Pancreas (tissue), 10 donors: ENCODE data around the gene LHPP. TPM values are rescaled to one million over a fixed set of nuclear protein-coding genes. Genes with fewer than 3 reads are reported as not detected.
A peak's percentile ranks its signal among the peaks of the same experiment; 100 is the strongest.

Experiments used
- ATAC-seq, 4 donors: fragments of 200-7000 bp; cut with Tn5 transposase; one replicate each; pipeline versions ENCODE4 v1.8.0 to v1.9.1; 2020; ENCODE audit warnings: mild to moderate bottlenecking in 4 of 4, moderate library complexity in 4 of 4
- DNase-seq, 6 donors: peaks; one replicate each; pipeline ENCODE4 v3.0.0-alpha.2; 2020
- FAIRE-seq: peaks from 2 replicates; lab custom pipeline; 2012; peaks lifted over from hg19 to GRCh38; lab: Jason Lieb, UNC
- H3K27ac ChIP-seq, 4 donors: fragments of 200-600 bp; sonication (generic); 1 replicate in 3 of 4; 2 replicates in 1 of 4; pipeline versions ENCODE4 v1.5.0 to v1.8.0; 2020
- H3K27me3 ChIP-seq, 4 donors: fragments of 200-600 bp; one replicate each; pipeline ENCODE4 v1.8.0; 2021
- H3K36me3 ChIP-seq, 3 donors: fragments of 200-600 bp; sonication (generic) in 1 of 3; one replicate each; pipeline versions ENCODE4 v1.5.0 to v1.8.0; 2020 to 2021
- H3K4me1 ChIP-seq, 3 donors: fragments of 200-600 bp; one replicate each; pipeline ENCODE4 v1.8.0; 2021
- H3K4me3 ChIP-seq, 4 donors: fragments of 200-600 bp; sonication (generic) in 2 of 4; one replicate each; pipeline versions ENCODE4 v1.5.0 to v1.8.0; 2020 to 2021
- H3K9me3 ChIP-seq, 4 donors: fragments of 200-600 bp; one replicate each; pipeline ENCODE4 v1.8.0; 2021
- WGBS, 2 donors: extraction: QIAGEN DNeasy Blood & Tissue Kit; methylation state at CpG; one replicate each; pipeline ENCODE4 v1.1.7; 2013; 5-methylcytosine and 5-hydroxymethylcytosine counted together
- intact Hi-C, 3 donors: fragments of 100-400 bp; cut with DNase I; formaldehyde crosslinking; loops; one replicate each; pipeline versions ENCODE4 v1.11.1 to v1.14.2; 2022
- polyA plus RNA-seq, 2 donors: library from polyadenylated mRNA; stranded (reverse); fragments of 200-250 nt; gene quantifications; one replicate each; pipeline ENCODE4 v1.2.3, GENCODE V29; 2013
- total RNA-seq, 6 donors: library from RNA; stranded (reverse); fragmentation: NEBNext Ultra II Directional in 4 of 6; extraction: Animal tissue kit (Norgen Biotek cat#: 25700) in 4 of 6; gene quantifications; one replicate each; pipeline versions ENCODE4 v1.2.1 to v1.2.4, GENCODE V29; 2021 to 2023
- TF ChIP-seq, protein P1 (sequence below), 4 donors: fragments of 200-600 bp; sonication (generic) in 3 of 4; IDR thresholded peaks; one replicate each; pipeline versions ENCODE4 v1.5.0 to v1.8.0; 2021; ENCODE audit warnings: antibody characterized with exemption in 4 of 4
- donor health status: healthy with polysubstance abuse.
- donor health status: DM: no; HTN: no; CAD: no; lungs with moderate emphysema.
- donor health status: DM: no; HTN: no; CAD: no.
- donor health status: control.
- donor health status: control.
- donor health status: Bipolar disorder and iron deficiency.
- donor health status: DM: yes; HTN: yes; CAD: no.
- donor health status: DM: no; HTN: no; CAD: no.
- donor health status: DM: no; HTN: no; CAD: no.
- donor health status: DM: yes; HTN: yes; CAD: no.

Gene LHPP
- total and polyA plus RNA-seq, 8 donors, result 5.3 to 10.8 (median 7.8) TPM

DNA sequence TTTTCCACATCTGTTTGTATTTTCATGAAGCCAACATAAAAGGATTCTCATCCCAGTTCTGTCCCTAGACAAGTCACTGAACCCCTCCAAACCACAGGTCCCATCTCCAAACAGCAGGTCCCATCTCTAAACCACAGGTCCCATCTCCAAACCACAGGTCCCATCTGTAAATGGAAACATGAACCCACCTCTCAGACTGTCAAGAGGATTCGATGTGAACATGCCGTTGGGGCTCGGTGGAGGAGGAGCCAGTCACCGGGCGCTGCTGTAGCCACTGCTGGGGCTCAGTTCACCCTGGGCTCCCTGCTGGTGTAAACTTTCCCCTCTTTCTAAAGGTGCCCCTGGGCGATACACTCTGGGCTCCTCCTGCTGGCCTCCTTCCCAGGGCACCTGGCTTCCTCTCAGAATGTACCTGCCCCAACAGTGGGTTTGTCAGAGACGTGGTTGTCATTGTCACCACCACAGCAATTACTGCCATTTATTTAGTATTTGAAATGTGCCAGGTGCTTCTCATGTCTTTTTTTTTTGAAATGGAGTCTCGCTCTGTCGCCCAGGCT lies 13.0 kb downstream of the LHPP start:
- FAIRE-seq, result no peak
- Histone ChIP-seq H3K27ac (no peak overlapping the region), H3K9me3 (no peaks in the 10 kb centered on the region), H3K4me3 (no peak overlapping the region), H3K4me1 (no peaks in the 10 kb centered on the region), H3K36me3 (no peaks in the 10 kb centered on the region), H3K27me3 (no peaks in the 10 kb centered on the region)
- ATAC-seq, result no peak
- TF ChIP-seq, protein P1, sequence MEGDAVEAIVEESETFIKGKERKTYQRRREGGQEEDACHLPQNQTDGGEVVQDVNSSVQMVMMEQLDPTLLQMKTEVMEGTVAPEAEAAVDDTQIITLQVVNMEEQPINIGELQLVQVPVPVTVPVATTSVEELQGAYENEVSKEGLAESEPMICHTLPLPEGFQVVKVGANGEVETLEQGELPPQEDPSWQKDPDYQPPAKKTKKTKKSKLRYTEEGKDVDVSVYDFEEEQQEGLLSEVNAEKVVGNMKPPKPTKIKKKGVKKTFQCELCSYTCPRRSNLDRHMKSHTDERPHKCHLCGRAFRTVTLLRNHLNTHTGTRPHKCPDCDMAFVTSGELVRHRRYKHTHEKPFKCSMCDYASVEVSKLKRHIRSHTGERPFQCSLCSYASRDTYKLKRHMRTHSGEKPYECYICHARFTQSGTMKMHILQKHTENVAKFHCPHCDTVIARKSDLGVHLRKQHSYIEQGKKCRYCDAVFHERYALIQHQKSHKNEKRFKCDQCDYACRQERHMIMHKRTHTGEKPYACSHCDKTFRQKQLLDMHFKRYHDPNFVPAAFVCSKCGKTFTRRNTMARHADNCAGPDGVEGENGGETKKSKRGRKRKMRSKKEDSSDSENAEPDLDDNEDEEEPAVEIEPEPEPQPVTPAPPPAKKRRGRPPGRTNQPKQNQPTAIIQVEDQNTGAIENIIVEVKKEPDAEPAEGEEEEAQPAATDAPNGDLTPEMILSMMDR (IDR thresholded peaks at IDR 0.05), result no peak
- DNase-seq, result no peak
- WGBS, 2 donors, result 79 to 83% methylated on average over 9 of the region's 9 CpGs
- intact Hi-C loops, result no loop called here

DNA sequence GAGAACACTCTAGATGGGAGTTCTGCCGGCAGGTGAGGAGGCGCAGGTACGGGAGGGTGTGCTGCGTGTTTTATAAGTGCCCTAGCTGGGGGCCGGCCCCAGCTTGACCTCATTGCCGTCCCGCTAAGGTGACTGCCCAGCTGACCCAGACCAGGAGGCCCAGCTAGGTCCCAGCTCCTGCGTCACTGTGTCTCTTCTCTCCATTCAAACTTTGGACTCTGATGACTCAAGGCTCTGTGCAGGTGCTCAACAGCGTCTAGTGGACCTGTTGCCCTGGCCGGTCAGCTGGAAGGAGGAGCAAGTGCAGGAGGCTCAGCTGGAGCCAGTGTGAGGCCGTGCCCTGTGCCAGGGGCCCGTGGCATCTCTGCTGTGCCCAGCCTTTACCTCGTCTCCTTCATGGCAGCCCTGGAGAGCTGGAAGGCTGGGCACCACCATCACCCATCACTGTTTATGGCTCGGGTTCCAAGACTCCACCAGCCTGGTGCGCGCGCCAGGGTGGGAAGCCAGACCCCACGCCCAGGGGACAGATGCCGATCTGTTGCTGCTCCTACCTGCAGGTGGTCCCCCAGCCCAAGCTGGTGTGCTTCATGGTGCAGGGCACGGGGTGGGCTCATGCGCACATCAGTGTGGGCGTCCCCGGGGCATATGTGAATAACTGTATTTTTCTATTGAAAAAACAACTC lies 14.6 kb downstream of the LHPP start:
- H3K4me1 ChIP-seq, result no peaks in the 10 kb centered on the region
- TF ChIP-seq, protein P1 (IDR thresholded peaks at IDR 0.05), result no peak
- no peaks in the 10 kb centered on the region for H3K27me3 ChIP-seq
- no peak for DNase-seq
- H3K9me3 ChIP-seq, result no peaks in the 10 kb centered on the region
- H3K27ac ChIP-seq, result no peak overlapping the region
- intact Hi-C loops, result no loop called here
- no peaks in the 10 kb centered on the region for H3K36me3 ChIP-seq
- no peak for FAIRE-seq
- ATAC-seq, result peak in 1 of 4 donors; percentile 29
- 92 to 93% methylated on average over 22 to 23 of the region's 23 CpGs for WGBS, 2 donors
- H3K4me3 ChIP-seq, result no peak overlapping the region

DNA sequence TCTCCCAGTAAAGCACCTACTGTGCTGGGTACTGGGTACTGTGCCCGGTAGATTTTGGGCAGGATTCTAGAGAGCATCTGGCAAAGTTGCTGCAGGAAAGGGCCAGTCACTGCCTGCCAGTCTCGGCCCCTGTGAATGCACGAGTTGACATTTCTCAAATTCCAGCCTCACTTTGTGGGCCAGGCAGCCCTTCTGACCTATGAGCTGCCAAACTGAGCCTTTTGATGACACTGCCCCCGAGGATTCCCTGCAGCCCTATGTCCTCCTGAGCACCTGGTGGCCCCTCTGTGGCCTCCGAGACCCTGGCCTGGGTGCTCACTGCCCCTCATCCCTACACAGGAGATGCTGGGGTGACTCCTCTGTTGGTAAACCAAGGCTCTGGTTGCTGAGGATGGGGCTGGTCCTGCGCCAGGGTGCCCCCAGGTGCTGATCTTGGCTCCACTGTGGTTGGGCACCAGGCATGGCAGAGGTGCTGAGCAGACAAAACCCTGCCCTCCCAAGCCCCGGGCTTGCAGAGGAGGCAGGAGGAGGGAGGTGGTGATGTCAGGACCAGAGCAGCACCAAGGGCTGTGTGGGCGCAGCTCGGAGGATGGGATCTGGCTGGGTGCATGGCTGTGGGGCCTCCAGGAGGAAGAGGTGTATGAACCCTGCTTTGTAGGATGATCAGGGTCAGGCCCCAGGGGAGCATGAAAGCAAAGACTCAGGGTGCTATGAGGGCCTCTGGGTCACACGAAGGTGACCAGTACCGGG lies 16.2 kb downstream of the LHPP start:
- Histone ChIP-seq H3K27ac (no peak overlapping the region), H3K9me3 (no peaks in the 10 kb centered on the region), H3K36me3 (no peaks in the 10 kb centered on the region), H3K27me3 (no peaks in the 10 kb centered on the region), H3K4me3 (no peak overlapping the region), H3K4me1 (no peaks in the 10 kb centered on the region)
- ATAC-seq (no peak), FAIRE-seq (no peak), DNase-seq (no peak)
- intact Hi-C loops, result no loop called here
- WGBS, 2 donors, result 77 to 79% methylated on average over 11 of the region's 11 CpGs
- TF ChIP-seq, protein P1 (IDR thresholded peaks at IDR 0.05), result no peak

DNA sequence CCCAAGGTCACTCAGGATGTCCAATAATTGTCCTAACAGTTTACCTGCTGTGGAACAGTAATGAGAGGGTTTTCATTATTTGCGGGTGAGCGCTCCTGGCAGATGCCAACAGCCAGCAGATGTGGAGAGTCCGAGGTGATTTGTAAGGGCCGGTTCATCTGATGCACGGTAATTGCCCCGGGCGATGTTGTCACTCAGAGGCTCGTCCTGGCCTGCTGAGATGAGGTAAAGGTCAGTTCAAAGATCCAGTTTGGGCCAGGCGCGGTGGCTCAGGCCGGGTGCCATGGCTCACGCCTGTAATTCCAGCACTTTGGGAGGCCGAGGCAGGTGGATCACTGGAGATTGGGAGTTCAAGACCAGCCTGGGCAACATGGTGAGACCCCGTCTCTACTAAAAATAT lies 16.9 kb downstream of the LHPP start:
- WGBS, 2 donors, result 92 to 95% methylated on average over 14 of the region's 14 CpGs
- TF ChIP-seq, protein P1 (IDR thresholded peaks at IDR 0.05), result no peak
- H3K9me3 ChIP-seq, result no peaks in the 10 kb centered on the region
- no peaks in the 10 kb centered on the region for H3K36me3 ChIP-seq
- no peak overlapping the region for H3K27ac ChIP-seq
- H3K4me1 ChIP-seq, result no peaks in the 10 kb centered on the region
- ATAC-seq (no peak), FAIRE-seq (no peak), DNase-seq (no peak)
- no peaks in the 10 kb centered on the region for H3K27me3 ChIP-seq
- no peak overlapping the region for H3K4me3 ChIP-seq
- intact Hi-C loops, result no loop called here
